Choroid plexus epithelial cell (primary cell): ENCODE results near the gene ADAP1.

Experiments used
- DNase-seq: peaks from one replicate; pipeline ENCODE4 v3.0.0-alpha.2; 2010; ENCODE audit warnings: low read depth
- H3K4me3 ChIP-seq: 2 replicates; pipeline ENCODE4 v1.5.1; 2011; ENCODE audit warnings: low read depth, mild to moderate bottlenecking, control low read depth, low read length, moderate library complexity
- TF ChIP-seq, protein P1 (sequence below): conservative IDR thresholded peaks from 2 replicates; pipeline ENCODE4 v1.5.1; 2011; ENCODE audit warnings: low read depth, mild to moderate bottlenecking, control low read depth, inconsistent platforms, low read length, moderate library complexity

ADAP1 gene

DNA sequence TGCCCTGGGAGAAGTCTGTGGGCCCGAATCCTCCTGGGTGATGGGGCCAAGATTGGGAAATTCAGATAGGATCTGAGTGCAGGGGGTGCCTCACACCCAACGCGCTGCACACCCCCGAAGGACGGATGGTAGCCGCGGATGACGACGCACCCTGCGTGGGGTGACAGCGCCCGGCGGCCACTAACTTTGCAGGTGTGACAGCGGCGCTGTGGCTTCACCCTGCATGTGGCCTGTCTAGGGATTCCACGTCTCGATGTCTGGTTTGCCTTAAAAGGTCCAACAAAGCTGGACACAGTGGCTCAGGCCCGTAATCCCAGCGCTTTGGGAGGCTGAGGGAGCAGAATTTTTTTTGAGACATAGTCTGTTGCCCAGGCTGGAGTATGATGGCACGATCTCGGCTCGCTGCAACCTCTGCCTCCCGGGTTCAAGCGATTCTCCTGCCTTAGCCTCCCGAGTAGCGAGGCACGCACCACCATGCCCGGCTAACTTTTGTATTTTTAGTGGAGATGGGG, 18.6 kb downstream of the ADAP1 start:
- DNase-seq, result no peak
- TF ChIP-seq, protein P1, sequence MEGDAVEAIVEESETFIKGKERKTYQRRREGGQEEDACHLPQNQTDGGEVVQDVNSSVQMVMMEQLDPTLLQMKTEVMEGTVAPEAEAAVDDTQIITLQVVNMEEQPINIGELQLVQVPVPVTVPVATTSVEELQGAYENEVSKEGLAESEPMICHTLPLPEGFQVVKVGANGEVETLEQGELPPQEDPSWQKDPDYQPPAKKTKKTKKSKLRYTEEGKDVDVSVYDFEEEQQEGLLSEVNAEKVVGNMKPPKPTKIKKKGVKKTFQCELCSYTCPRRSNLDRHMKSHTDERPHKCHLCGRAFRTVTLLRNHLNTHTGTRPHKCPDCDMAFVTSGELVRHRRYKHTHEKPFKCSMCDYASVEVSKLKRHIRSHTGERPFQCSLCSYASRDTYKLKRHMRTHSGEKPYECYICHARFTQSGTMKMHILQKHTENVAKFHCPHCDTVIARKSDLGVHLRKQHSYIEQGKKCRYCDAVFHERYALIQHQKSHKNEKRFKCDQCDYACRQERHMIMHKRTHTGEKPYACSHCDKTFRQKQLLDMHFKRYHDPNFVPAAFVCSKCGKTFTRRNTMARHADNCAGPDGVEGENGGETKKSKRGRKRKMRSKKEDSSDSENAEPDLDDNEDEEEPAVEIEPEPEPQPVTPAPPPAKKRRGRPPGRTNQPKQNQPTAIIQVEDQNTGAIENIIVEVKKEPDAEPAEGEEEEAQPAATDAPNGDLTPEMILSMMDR, result no peak
- H3K4me3 ChIP-seq, result no peak overlapping the region

DNA sequence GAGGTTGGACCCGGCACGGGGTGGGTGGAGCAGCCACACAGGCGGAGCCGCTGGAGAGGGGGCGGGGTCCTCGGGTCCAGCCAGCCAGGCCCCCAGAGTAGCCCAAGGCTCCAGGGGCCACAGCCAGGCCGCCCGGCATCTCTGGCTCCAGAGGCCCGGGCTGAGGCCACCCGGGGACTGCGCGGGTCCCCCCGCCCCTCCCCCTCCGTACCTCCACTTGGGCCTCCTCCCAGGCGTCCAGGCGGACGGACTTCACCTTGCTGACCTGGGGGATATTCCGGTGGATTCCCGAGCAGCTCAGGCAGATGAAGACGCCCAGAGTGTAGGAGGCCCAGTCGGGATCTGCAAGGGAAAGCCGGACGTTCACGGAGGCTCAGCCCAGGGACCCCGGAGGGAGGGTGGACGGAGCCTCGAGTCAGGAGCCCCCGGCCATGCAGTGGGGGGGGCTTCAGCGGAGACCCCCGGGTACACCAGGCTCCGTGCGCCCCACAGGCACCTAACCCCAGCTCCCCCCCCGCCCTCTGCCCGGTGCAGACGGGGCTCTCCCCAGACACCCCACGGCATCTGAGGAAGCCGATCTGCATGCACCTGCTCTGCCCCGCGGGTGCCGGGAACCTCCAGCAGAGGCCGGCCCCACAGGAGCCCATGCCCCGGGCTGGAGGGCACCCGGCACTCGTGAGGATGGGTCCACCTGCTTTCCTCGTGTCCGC, 19.2 kb downstream of the ADAP1 start:
- no peak for DNase-seq
- no peak overlapping the region for H3K4me3 ChIP-seq
- TF ChIP-seq, protein P1, result no peak

DNA sequence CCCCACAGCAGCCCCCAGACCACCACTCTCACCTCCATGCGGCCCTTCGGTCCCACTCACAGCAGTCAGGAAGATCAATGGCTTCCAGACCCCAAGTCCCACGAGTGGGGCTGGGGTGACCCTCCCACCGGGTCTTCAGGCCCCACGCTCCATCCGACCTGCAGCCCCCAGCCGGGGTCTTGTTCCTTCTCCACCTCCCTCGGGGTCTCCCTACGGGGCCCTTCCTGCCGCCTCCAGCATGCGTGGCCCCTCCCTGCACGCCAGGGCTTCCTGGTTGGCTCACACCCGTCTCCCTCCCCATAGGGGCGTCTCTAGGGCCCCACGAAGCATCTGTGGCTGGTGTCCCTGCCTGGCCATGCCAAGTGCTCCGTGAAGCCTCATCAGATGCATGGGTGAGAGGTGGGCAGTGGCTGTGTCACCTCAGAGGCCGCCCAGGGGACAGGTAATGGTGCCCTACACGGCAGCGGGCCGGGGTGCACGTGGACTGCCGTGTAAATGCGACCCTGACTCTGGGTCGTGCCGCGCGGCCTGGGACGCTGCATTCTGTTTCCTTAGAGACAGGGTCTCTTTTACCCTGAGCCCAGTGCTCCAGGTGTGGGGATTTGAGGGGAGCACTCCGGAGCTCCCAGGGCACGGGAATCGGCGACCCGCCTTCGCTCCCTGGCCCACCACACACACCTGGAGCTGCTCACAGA, 19.9 kb downstream of the ADAP1 start:
- no peak overlapping the region for H3K4me3 ChIP-seq
- TF ChIP-seq, protein P1, result no peak
- DNase-seq, result no peak

DNA sequence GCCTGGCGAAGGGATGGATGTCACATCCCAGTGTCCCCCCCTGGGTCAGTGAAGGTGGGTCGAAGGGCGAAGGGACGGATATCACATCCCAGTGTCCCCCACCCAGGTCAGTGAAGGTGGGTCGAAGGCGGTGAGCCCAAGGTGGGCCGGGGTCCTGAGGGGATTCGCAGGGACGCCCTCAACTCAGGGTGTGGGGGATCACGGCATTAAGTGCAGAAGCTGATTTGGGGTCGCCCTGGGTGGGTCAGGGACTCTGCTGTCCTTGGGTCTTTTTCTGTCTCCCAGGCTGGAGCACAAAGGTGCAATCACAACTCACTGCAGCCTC, 21.9 kb downstream of the ADAP1 start:
- TF ChIP-seq, protein P1, result no peak
- no peak for DNase-seq
- H3K4me3 ChIP-seq, result no peak overlapping the region

DNA sequence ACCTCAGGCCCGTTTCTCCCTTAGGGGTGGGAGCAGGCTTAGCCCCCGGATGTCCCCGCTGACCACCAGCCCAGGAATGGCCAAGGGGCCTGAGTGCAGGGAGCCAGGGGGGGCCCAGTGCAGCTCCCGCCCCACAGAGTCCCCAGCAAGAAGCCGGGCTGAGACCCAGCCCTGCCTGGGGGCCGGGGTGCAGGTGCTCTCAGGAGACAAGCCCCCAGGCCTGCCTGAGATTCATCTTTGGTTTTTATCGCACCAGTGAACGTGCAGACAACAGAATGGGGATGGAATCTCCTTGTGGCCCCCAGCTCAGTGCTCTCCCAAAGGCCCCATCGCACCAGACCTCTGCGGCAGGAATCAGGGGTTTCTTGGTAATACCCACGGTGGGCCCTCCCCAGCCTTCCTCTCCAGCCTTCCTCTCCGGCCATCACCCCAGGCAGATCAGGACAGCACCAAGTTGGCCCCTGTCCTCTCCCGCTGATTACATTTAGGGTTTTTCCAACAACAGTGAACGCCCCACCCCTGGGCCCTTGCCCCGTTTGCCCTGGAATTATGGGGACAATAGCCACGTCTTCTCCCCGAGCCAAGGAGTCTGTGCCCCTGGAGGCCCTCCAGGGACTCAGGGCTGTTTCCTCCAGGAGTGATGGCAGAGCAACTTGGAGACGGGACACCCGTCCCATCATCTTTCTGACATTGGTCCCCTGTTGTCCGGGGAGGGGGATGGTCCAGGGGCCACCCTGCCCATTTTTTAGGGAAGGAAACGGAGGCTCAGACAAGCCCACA, 22.4 kb downstream of the ADAP1 start:
- H3K4me3 ChIP-seq, result no peak overlapping the region
- TF ChIP-seq, protein P1, result no peak
- DNase-seq, result no peak

DNA sequence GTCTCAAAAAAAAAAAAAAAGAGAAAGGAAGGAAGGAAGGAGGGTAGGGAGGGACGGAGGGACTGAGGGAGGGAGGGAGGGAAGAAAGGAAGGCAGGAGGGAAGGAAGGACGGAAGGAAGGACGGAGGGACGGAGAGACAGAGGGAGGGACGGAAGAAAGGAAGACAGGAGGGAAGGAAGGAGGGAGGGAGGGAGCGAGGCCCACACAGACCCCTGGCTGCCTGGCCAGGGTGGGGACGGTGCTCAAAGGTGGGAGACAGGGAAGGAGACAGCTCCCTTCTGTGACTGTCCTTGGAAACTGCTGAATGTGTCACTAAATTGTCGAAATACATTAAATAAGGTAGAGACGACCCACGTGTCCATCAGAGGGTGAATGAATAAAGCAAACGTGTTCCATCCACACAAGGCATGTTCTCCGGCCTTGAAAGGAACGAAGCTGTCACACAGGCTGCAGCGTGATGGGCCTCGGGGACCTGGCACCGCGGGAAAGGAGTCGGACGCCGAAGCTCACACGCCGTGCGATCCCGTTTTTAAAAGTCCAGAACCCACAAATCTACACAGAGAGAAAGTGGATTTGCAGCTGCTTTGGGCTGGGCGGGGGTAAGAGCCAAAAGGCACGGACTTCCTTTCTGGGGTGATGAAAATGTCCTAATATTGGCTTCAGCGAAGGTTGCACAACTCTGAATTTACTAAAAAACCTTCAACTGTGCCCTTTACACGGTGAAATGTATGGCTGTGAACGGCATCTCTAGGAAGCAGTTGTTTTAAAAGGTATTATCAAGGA, 23.3 kb downstream of the ADAP1 start:
- TF ChIP-seq, protein P1, result no peak
- DNase-seq, result no peak
- no peak overlapping the region for H3K4me3 ChIP-seq
